Embryonic facial prominence (tissue), 1 donor: ENCODE data around the gene VPS54.

Experiments
- DNase-seq: peaks from one replicate; pipeline ENCODE4 v3.0.0-alpha.2; 2016; ENCODE audit errors: extremely low spot score

VPS54 gene

DNA sequence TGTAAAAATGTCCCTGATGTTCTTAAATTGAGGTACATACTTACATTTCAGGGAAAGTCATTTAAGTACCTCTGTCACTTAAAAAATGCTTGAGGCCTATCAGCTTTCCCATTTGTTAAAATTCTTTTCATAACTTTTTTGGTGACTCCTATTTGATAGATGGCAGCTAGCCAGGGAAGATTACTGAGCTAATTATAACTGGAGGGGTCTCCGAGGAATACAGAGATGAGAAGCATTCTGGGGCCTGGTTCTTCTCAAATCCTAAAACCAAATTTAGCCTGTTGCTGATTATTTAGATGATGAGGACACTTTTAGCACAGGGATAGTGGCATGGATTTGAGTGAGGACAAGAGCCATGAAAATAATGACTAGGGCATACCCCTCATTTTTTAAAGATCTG, 172.7 kb downstream of the VPS54 start:
- no peak for DNase-seq

DNA sequence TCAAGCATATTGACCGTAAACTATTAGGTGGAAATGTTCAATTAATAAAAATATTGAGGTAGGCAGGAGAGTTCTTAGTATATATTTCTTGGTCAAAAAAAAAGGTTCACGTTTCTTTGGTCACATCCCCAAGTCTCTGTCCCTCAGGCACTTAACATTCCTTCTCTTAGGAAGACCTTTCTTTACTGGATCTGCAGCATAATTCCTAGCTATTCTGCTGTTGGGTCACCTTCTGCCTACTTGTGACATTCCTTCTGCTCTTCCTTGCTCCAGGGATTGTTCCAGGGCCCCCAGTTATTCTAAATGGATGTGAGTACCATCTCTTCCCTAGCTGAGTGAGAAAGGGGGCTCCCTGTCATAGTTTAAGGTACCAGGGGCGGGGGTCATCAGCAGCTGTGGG, 173.4 kb downstream of the VPS54 start:
- DNase-seq = no peak

DNA sequence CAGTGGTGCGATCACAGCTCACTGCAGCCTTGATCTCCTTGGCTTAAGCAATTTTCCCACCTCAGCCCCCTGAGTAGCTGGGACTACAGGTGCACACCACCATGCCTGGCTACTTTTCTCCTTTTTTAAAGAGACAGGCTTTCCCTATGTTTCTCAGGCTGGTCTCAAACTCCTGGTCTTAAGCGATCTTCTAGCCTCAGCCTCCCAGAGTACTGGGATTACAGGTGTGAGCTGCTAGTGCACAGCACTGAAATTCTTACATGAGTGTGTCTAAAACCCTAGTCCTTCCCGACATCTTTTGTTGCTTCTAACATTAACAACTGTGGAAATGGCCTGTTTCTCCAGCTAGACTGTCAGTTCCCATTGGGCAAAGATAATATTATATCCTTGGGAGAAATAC, 174.6 kb downstream of the VPS54 start:
- DNase-seq = no peak

DNA sequence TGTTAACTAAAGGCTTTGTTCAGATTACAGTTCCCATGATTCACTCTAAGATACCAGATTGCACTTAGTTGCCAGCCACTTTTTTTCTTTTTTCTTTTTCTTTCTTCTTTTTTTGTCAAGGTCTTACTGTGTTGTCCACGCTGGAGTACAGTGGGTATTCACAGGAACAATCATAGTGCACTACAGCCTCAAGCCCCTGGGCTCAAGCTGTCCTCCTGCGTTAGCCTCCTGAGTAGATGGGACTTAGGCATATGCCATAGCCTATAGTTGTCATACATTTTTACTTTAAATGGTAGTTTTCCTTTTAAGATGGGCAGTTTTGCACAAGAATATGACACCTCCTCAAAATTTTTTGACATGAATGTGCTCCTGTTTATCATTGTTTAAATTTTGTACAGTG, 175.4 kb downstream of the VPS54 start:
- DNase-seq = no peak

DNA sequence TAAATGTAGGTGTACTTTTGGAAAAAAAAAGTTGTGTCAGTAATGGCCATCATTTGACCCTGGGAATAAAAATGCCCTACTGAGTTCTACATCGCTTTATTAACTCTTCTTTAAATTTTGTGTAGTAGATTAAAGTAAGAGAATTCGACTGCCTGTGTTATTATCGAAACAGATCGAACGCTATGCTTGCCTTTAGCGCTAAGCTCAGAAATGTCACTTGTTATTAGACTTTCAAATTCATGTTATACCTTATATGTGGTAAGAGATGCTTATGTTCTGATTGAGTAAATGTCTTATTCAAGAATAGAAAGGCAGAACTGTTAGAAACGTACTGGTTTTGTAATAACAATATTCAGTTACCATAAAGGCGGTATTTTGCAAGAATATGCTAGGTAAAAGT, 176.1 kb downstream of the VPS54 start:
- no peak for DNase-seq

DNA sequence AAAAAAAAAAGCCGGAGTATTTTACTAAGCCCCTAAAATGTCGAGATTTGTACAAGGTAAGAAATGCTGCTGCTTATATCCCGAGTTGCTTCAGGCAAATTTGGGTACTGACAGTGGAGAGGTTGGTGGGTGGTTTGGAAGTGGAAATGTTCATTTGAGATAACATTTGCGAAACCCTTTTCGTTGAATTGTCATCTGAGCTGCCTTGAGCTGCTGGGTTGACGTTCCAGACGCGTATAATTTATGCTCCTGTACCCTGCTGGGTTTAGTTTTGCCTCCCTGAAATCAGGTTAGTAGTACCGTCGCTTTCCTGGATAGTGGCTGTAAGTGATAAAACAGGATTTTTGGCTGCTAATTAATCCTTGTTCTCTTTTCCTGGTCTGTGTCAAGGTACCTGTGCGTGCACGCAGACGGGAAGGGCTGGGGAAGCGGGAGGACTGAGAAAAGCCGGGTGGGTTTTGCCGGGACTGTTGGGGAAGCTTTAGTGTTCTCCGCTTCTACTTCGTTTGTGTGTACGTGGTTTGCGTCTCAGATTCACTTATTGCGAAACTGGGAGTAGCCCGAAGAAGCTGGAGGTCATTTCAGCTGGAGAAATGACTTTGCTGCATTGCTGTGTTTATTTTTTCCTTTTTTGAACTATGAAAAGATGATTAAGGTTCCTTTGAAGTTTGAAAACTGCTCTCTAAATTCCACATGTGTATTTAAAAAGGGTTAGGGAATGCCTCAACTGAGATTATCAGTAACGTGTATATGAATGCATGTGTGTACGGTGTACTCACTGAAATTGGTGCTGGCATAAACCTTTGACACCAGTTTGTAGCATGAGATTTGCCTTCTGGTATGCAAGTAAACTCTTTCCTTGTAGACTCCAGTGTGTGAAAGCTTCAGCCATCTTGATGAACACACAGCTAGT, 176.8 kb downstream of the VPS54 start:
- no peak for DNase-seq
